H1 (cell line): ENCODE results near the gene TAF15. TPM values are rescaled to one million over a fixed set of nuclear protein-coding genes. Genes with fewer than 3 reads are reported as not detected.

Experiments
- CTCF ChIA-PET: fragments of 300-600 bp; sonication (Branson Sonifier 250); formaldehyde crosslinking; loops from one replicate; lab custom pipeline; 2021; ENCODE audit not compliant: partially characterized antibody; lab: Charles Lee
- POLR2A ChIA-PET: fragments of 300-600 bp; sonication (Branson Sonifier 250); formaldehyde crosslinking; loops from one replicate; lab custom pipeline; 2021; ENCODE audit warnings: inconsistent platforms; ENCODE audit not compliant: partially characterized antibody; lab: Charles Lee
- DNase-seq, 2 experiments: peaks; one replicate each; pipeline versions ENCODE4 v3.0.0 to v3.0.0-alpha.2; 2010 to 2022; ENCODE audit warnings: low spot score in 2 of 2, low read depth in 1 of 2, mixed read lengths in 1 of 2
- FAIRE-seq: peaks from 2 replicates; lab custom pipeline; 2011; peaks lifted over from hg19 to GRCh38; lab: Jason Lieb, UNC
- H2AFZ ChIP-seq: 2 replicates; pipeline ENCODE4 v1.8.1; 2012; ENCODE audit warnings: low read length, inconsistent platforms
- H2AK5ac ChIP-seq: 2 replicates; pipeline ENCODE4 v1.6.1; 2013; ENCODE audit warnings: low read depth, low read length
- H2BK120ac ChIP-seq: replicated peaks from 2 replicates; pipeline ENCODE3; 2013; ENCODE audit warnings: low read depth, low read length, inconsistent platforms
- H2BK12ac ChIP-seq: 2 replicates; pipeline ENCODE4 v1.6.1; 2013; ENCODE audit warnings: low read depth, low read length
- H2BK15ac ChIP-seq: 2 replicates; pipeline ENCODE4 v1.6.1; 2013; ENCODE audit warnings: low read length
- H2BK20ac ChIP-seq: 2 replicates; pipeline ENCODE4 v1.6.1; 2013; ENCODE audit warnings: low read length
- H2BK5ac ChIP-seq: 2 replicates; pipeline ENCODE4 v1.6.1; 2013; ENCODE audit warnings: low read depth, low read length
- H3K14ac ChIP-seq: 2 replicates; pipeline ENCODE4 v1.6.1; 2013; ENCODE audit warnings: inconsistent platforms; ENCODE audit not compliant: insufficient read length
- H3K18ac ChIP-seq: 2 replicates; pipeline ENCODE4 v1.6.1; 2013; ENCODE audit warnings: low read length; ENCODE audit errors: extremely low read depth
- H3K23ac ChIP-seq: 2 replicates; pipeline ENCODE4 v1.6.1; 2013; ENCODE audit warnings: inconsistent platforms; ENCODE audit not compliant: insufficient read length
- H3K23me2 ChIP-seq: 2 replicates; pipeline ENCODE4 v1.6.1; 2013; ENCODE audit warnings: low read depth, low read length
- H3K27ac ChIP-seq: 2 replicates; pipeline ENCODE4 v1.6.1; 2011; ENCODE audit warnings: low read depth, low read length, inconsistent platforms
- H3K27me3 ChIP-seq, 4 experiments: replicated peaks in 1 of 4; 1 replicate in 1 of 4; 2 replicates in 3 of 4; pipeline versions ENCODE4 v1.6.1 to v1.8.1; 2011 to 2013; ENCODE audit warnings: low read length in 3 of 4, mild to moderate bottlenecking in 3 of 4, inconsistent platforms in 2 of 4, mixed read lengths in 2 of 4, moderate library complexity in 1 of 4; ENCODE audit not compliant: control insufficient read depth in 3 of 4, insufficient read depth in 3 of 4; ENCODE audit errors: extremely low read depth in 1 of 4
- H3K36me3 ChIP-seq, 4 experiments: 2 replicates each; pipeline versions ENCODE4 v1.6.1 to v1.8.1; 2011 to 2013; ENCODE audit warnings: mild to moderate bottlenecking in 4 of 4, low read length in 3 of 4, moderate library complexity in 2 of 4, control low read depth in 1 of 4, inconsistent platforms in 1 of 4; ENCODE audit not compliant: insufficient read depth in 4 of 4, control insufficient read depth in 2 of 4
- H3K4ac ChIP-seq: replicated peaks from 2 replicates; pipeline ENCODE3; 2013; ENCODE audit warnings: low read length, low read depth, mixed read lengths, inconsistent platforms; ENCODE audit not compliant: insufficient read length
- H3K4me1 ChIP-seq, 4 experiments: replicated peaks in 1 of 4; 1 replicate in 1 of 4; 2 replicates in 3 of 4; pipeline versions ENCODE4 v1.6.1 to v1.8.1; 2011 to 2013; ENCODE audit warnings: low read length in 3 of 4, inconsistent platforms in 2 of 4, mixed read lengths in 1 of 4; ENCODE audit not compliant: insufficient read depth in 4 of 4, control insufficient read depth in 3 of 4
- H3K4me2 ChIP-seq, 2 experiments: 2 replicates each; pipeline versions ENCODE4 v1.6.1 to v1.8.1; 2011 to 2013; ENCODE audit warnings: low read depth in 2 of 2, low read length in 2 of 2, control low read depth in 1 of 2, inconsistent platforms in 1 of 2, mild to moderate bottlenecking in 1 of 2; ENCODE audit not compliant: insufficient read depth in 1 of 2
- H3K4me3 ChIP-seq, 4 experiments: fragments of 200-600, 300-600 bp in 1 of 4; sonication (generic), shearing (Covaris generic), sonication (Bioruptor Twin) in 1 of 4; 2 replicates each; pipeline versions ENCODE4 v1.5.1 to v1.8.1; 2011 to 2016; ENCODE audit warnings: low read length in 4 of 4, low read depth in 3 of 4, control low read depth in 2 of 4, inconsistent platforms in 2 of 4, mild to moderate bottlenecking in 2 of 4, mixed read lengths in 1 of 4, moderate library complexity in 1 of 4; ENCODE audit not compliant: insufficient read depth in 2 of 4; ENCODE audit errors: extremely low read depth in 1 of 4
- H3K56ac ChIP-seq: replicated peaks from 2 replicates; pipeline ENCODE3; 2013; ENCODE audit warnings: low read depth, mild to moderate bottlenecking, mixed read lengths, low read length, inconsistent platforms; ENCODE audit not compliant: insufficient read length
- H3K79me1 ChIP-seq: 2 replicates; pipeline ENCODE4 v1.6.1; 2013; ENCODE audit warnings: low read depth, low read length, control low read depth
- H3K79me2 ChIP-seq, 2 experiments: 2 replicates each; pipeline versions ENCODE4 v1.6.1 to v1.8.1; 2012 to 2013; ENCODE audit warnings: low read length in 2 of 2, mild to moderate bottlenecking in 2 of 2, inconsistent platforms in 1 of 2; ENCODE audit not compliant: insufficient read depth in 2 of 2, control insufficient read depth in 1 of 2
- H3K9ac ChIP-seq, 4 experiments: replicated peaks in 1 of 4; 1 replicate in 1 of 4; 2 replicates in 3 of 4; pipeline versions ENCODE4 v1.6.1 to v1.8.1; 2011 to 2013; ENCODE audit warnings: low read depth in 3 of 4, low read length in 3 of 4, control low read depth in 2 of 4, mild to moderate bottlenecking in 2 of 4, moderate library complexity in 2 of 4, inconsistent platforms in 1 of 4; ENCODE audit errors: extremely low read depth in 1 of 4
- H3K9me3 ChIP-seq, 2 experiments: 2 replicates each; pipeline versions ENCODE4 v1.6.1 to v1.8.1; 2012 to 2013; ENCODE audit warnings: mild to moderate bottlenecking in 2 of 2, moderate library complexity in 2 of 2, control low read depth in 1 of 2, inconsistent platforms in 1 of 2, low read depth in 1 of 2, low read length in 1 of 2, mixed read lengths in 1 of 2; ENCODE audit not compliant: insufficient read depth in 2 of 2
- H4K20me1 ChIP-seq, 2 experiments: replicated peaks in 1 of 2; 2 replicates each; pipeline versions ENCODE3 to v1.8.1; 2011 to 2013; ENCODE audit warnings: inconsistent platforms in 2 of 2, low read length in 2 of 2, mild to moderate bottlenecking in 1 of 2; ENCODE audit not compliant: insufficient read depth in 2 of 2, control insufficient read depth in 1 of 2
- H4K5ac ChIP-seq: 2 replicates; pipeline ENCODE4 v1.6.1; 2013; ENCODE audit warnings: low read length, low read depth, mixed read lengths, inconsistent platforms; ENCODE audit not compliant: insufficient read length
- H4K8ac ChIP-seq: 2 replicates; pipeline ENCODE4 v1.8.0; 2013; ENCODE audit warnings: mild to moderate bottlenecking, moderate library complexity, low read length, inconsistent platforms; ENCODE audit not compliant: insufficient read depth; ENCODE audit errors: extremely low read depth
- H4K91ac ChIP-seq: replicated peaks from 2 replicates; pipeline ENCODE3; 2013; ENCODE audit warnings: low read length, mixed read lengths, inconsistent platforms; ENCODE audit not compliant: insufficient read length
- CREB1 ChIP-seq: IDR thresholded peaks from 2 replicates; pipeline ENCODE4 v1.6.1; 2012; ENCODE audit warnings: inconsistent platforms
- CTBP2 ChIP-seq: IDR thresholded peaks from 2 replicates; pipeline ENCODE4 v1.7.0; 2011; ENCODE audit warnings: borderline replicate concordance, mild to moderate bottlenecking, moderate library complexity, mixed read lengths, low read length; ENCODE audit not compliant: insufficient read depth, insufficient read length
- EGR1 ChIP-seq: IDR thresholded peaks from 2 replicates; pipeline ENCODE4 v1.6.1; 2011; ENCODE audit warnings: low read depth, low read length, borderline replicate concordance
- HDAC6 ChIP-seq: IDR thresholded peaks from one replicate; pipeline ENCODE4 v1.7.1; 2012; ENCODE audit warnings: low read depth, mild to moderate bottlenecking, inconsistent platforms, low read length, moderate library complexity
- JUN ChIP-seq: IDR thresholded peaks from 2 replicates; pipeline ENCODE4 v1.6.1; 2011; ENCODE audit warnings: low read depth, mild to moderate bottlenecking, improper control_type of control experiment, low read length
- KDM5A ChIP-seq: fragments of 200-600 bp; IDR thresholded peaks from 2 replicates; pipeline ENCODE4 v1.7.1; 2012; ENCODE audit warnings: mild to moderate bottlenecking, low read length, inconsistent platforms, mixed read lengths
- SAP30 ChIP-seq: fragments of 300-600 bp; sonication (generic); IDR thresholded peaks from 2 replicates; pipeline ENCODE4 v1.7.1; 2012; ENCODE audit warnings: low read length, moderate library complexity, mild to moderate bottlenecking, inconsistent platforms; ENCODE audit not compliant: insufficient read depth, insufficient replicate concordance
- SP4 ChIP-seq: IDR thresholded peaks from 2 replicates; pipeline ENCODE4 v1.6.1; 2012; ENCODE audit warnings: low read length, inconsistent platforms
- SUZ12 ChIP-seq: fragments of 200-600 bp; sonication (generic); IDR thresholded peaks from 2 replicates; pipeline ENCODE4 v1.6.1; 2012; ENCODE audit warnings: mild to moderate bottlenecking, inconsistent platforms, low read length, moderate library complexity, mixed read lengths
- TEAD4 ChIP-seq: IDR thresholded peaks from 2 replicates; pipeline ENCODE4 v1.6.1; 2012; ENCODE audit warnings: low read depth, low read length, inconsistent platforms, mixed read lengths
- WGBS, 2 experiments: shearing (Covaris generic) in 1 of 2; methylation state at CpG; one replicate each; pipeline versions ENCODE4 v1.1.6 to v1.1.7; 2013 to 2015; ENCODE audit warnings: low lambda C conversion rate in 2 of 2, mixed read lengths in 2 of 2, inconsistent platforms in 1 of 2, low coverage in 1 of 2, missing lambda C conversion rate in 1 of 2; ENCODE audit not compliant: insufficient replicate concordance in 2 of 2, insufficient coverage in 1 of 2, insufficient read length in 1 of 2; ENCODE audit errors: extremely low coverage in 1 of 2, missing lambda C conversion rate in 1 of 2; 5-methylcytosine and 5-hydroxymethylcytosine counted together
- polyA plus RNA-seq, 7 experiments: library from polyadenylated mRNA; depleted of rRNA in 3 of 7; stranded (reverse) in 5 of 7; unstranded in 2 of 7; fragments of >200 nt in 5 of 7; fragments of 200-250 nt in 2 of 7; gene quantifications; 1 replicate in 5 of 7; 2 replicates in 1 of 7; 4 replicates in 1 of 7; pipeline versions ENCODE4 v1.2.1 to v1.2.3, GENCODE V29; 2011 to 2013; ENCODE audit warnings: missing spikeins in 2 of 7, mixed read lengths in 2 of 7
- total RNA-seq: library from RNA; stranded (reverse); fragmentation: NEBNext Ultra II Directional; extraction: Animal tissue kit (Norgen Biotek cat#: 25700); gene quantifications from 2 replicates; pipeline ENCODE4 v1.2.1, GENCODE V29; 2021
- TF ChIP-seq, protein P1 (sequence below): IDR thresholded peaks from 2 replicates; pipeline ENCODE4 v1.6.1; 2012; ENCODE audit warnings: inconsistent platforms

Gene TAF15
- total and polyA plus RNA-seq, 2 of the 8 experiments (the other 6 are each of a cell fraction or from before 2014, with no cell fraction given): 80.1 to 338 TPM

DNA sequence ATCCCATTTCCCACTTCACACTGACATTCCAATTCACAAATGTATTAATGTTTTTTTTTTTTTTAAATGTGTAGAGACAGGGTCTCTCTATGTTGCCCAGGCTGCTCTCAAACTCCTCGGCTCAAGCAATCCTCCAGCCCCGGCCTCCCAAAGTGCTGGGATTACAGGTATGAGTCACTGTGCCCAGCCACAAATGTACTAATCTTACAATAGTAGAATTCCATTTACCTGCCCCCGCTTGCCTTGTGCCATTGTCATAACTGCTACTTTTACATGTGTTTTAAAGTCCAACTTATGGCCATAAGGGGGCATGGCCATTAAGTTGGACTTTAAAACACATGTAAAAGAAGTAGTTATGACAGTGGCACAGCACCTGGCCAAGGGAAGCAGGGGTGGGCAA lies 18.4 kb upstream of the TAF15 start:
- Histone ChIP-seq H3K23ac (no peak overlapping the region), H3K4me1 (peaks cover 0 to 10% (median 5%) of the 10 kb centered on the region in 4 experiments; a peak in 5 of 7 replicates), H4K5ac (no peak overlapping the region), H3K9ac (no peak overlapping the region), H3K18ac (no peak overlapping the region), H3K79me2 (no peaks in the 10 kb centered on the region), H4K91ac (no peak overlapping the region), H3K23me2 (peaks cover 11% of the 10 kb centered on the region; the same call in 1 of the 2 replicates), H3K56ac (no peak overlapping the region), H3K27ac (no peak overlapping the region), H2BK12ac (no peak overlapping the region), H3K9me3 (no peaks in the 10 kb centered on the region), H3K14ac (no peak overlapping the region), H2BK20ac (no peak overlapping the region), H3K79me1 (no peaks in the 10 kb centered on the region), H2AFZ (no peak overlapping the region), H4K8ac (no peak overlapping the region), H3K4me3 (no peak overlapping the region), H2BK5ac (no peak overlapping the region), H2BK120ac (no peak overlapping the region), H2BK15ac (no peak overlapping the region), H3K4ac (no peak overlapping the region), H3K27me3 (peaks cover 16 to 33% (median 31%) of the 10 kb centered on the region in 4 experiments), H2AK5ac (no peak overlapping the region), H4K20me1 (peaks cover 0 to 2% of the 10 kb centered on the region in 2 experiments), H3K4me2 (no peak overlapping the region), H3K36me3 (no peaks in the 10 kb centered on the region)
- FAIRE-seq (no peak), DNase-seq (no peak)
- ChIA-PET CTCF (interaction anchor here (4.1 to 11.7 kb wide), 2 partner anchors 14 to 24 kb away, joined by 37 to 179 read pairs; partner anchors contain the start of gene C17orf50), POLR2A (interaction anchor here (7.5 kb wide), 1 partner anchor 19 kb away, joined by 50 read pairs; the partner anchor contains the start of gene TAF15)
- 95% methylated on average over 3 of the region's 3 CpGs; no CpG with 5 or more reads in 1 of the 2 experiments for WGBS, 2 experiments
- TF ChIP-seq KDM5A (no peak), HDAC6 (no peak), EGR1 (no peak), TEAD4 (no peak), CTBP2 (no peak), JUN (no peak), SAP30 (no peak), SUZ12 (no peak), CREB1 (no peak), SP4 (no peak)
- TF ChIP-seq, protein P1, sequence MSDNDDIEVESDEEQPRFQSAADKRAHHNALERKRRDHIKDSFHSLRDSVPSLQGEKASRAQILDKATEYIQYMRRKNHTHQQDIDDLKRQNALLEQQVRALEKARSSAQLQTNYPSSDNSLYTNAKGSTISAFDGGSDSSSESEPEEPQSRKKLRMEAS: no peak
